Karpas-422 (cell line): ENCODE results near the gene CARMIL3. TPM values are rescaled to one million over a fixed set of nuclear protein-coding genes. Genes with fewer than 3 reads are reported as not detected.

Experiments used
- DNase-seq: peaks from one replicate; pipeline ENCODE4 v3.0.0-alpha.2; 2015
- H2AFZ ChIP-seq: fragments of 200-600 bp; sonication (generic); 2 replicates; pipeline ENCODE4 v1.6.1; 2014; ENCODE audit warnings: antibody characterized with exemption, low read length, mixed read lengths
- H3K27ac ChIP-seq: fragments of 200-600 bp; sonication (generic); 2 replicates; pipeline ENCODE4 v1.5.1; 2014; ENCODE audit warnings: mild to moderate bottlenecking, low read length, moderate library complexity
- H3K27me3 ChIP-seq: fragments of 200-600 bp; sonication (generic); 2 replicates; pipeline ENCODE4 v1.6.1; 2014; ENCODE audit warnings: low read length, mixed read lengths
- H3K36me3 ChIP-seq: fragments of 200-600 bp; sonication (generic); 2 replicates; pipeline ENCODE4 v1.6.1; 2014; ENCODE audit warnings: low read length, mixed read lengths; ENCODE audit not compliant: insufficient read depth
- H3K4me1 ChIP-seq: fragments of 200-600 bp; sonication (generic); 2 replicates; pipeline ENCODE4 v1.6.1; 2014; ENCODE audit warnings: mild to moderate bottlenecking, low read length, mixed read lengths
- H3K4me2 ChIP-seq: fragments of 200-600 bp; sonication (generic); 2 replicates; pipeline ENCODE4 v1.6.1; 2014; ENCODE audit warnings: low read length, low read depth, mild to moderate bottlenecking; ENCODE audit not compliant: poor library complexity, severe bottlenecking
- H3K4me3 ChIP-seq: fragments of 200-600 bp; sonication (generic); 2 replicates; pipeline ENCODE4 v1.5.1; 2014; ENCODE audit warnings: mild to moderate bottlenecking, antibody characterized with exemption, low read length, mixed read lengths
- H3K79me2 ChIP-seq: fragments of 200-600 bp; sonication (generic); 2 replicates; pipeline ENCODE4 v1.6.1; 2014; ENCODE audit warnings: mild to moderate bottlenecking, low read length, mixed read lengths
- H3K9ac ChIP-seq: fragments of 200-600 bp; sonication (generic); 2 replicates; pipeline ENCODE4 v1.6.0; 2014; ENCODE audit warnings: low read length
- H3K9me2 ChIP-seq: fragments of 200-600 bp; sonication (generic), shearing (Covaris generic); replicated peaks from 2 replicates; pipeline ENCODE4 v1.6.0; 2014; ENCODE audit warnings: mild to moderate bottlenecking, low read length, moderate library complexity; ENCODE audit not compliant: insufficient read depth
- H3K9me3 ChIP-seq: fragments of 300-700, 200-600 bp; sonication (generic); 2 replicates; pipeline ENCODE4 v1.6.1; 2014; ENCODE audit warnings: low read length, mixed read lengths
- H4K20me1 ChIP-seq: fragments of 200-600 bp; sonication (generic); 2 replicates; pipeline ENCODE4 v1.6.1; 2014; ENCODE audit warnings: mild to moderate bottlenecking, antibody characterized with exemption, low read length, low read depth; ENCODE audit not compliant: insufficient read depth
- total RNA-seq: library from RNA; depleted of rRNA; stranded (reverse); fragments of >200 nt; shearing (Covaris generic); gene quantifications from 2 replicates; pipeline ENCODE4 v1.2.3, GENCODE V29; 2014; ENCODE audit warnings: low replicate concordance

The CARMIL3 gene
- total RNA-seq, 1 experiment from 2014 or later, result 58.4 TPM

DNA sequence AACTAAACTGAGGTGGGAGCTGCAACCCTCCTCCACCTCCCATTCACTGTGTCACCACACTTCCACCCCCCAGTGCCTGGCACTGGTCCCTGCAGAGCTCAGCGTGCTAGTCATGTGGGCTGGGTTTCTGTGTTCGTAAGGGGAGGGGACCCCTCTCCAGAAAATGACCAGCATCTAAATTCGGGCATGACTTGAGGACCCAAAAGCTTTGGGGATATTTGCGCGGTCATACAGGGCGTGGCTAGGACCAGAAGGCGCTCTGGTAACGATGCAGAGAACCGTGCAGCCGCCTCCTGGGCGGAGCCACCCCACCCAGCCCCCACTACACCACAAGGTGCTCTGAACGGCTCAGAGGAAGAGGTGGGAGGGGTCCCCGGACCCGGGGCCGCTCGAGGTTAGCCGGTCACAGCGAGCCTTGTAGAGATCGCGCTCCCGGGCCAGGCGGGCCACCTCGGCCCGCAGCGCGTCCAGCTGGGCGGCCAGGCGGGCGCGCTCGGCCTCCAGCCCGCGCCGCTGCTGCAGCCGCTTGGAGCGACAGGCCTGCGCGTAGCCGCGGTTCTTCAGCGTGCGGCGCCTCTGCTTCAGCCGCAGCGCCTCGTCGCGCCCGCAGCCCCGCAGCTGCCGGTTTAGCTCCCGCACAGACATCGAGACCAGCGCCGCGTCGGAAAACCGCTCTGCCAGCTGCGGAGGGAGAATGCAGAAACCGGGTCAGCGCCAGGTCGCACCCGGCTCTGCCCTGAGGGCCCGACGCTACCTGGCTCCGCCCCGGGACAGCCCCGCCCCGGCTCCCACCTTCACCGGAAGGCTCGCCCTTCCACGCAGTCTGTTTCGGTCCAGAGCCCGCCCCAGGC lies 29.3 kb downstream of the CARMIL3 start:
- peak overlapping the region; percentile 73 for H3K9ac ChIP-seq

DNA sequence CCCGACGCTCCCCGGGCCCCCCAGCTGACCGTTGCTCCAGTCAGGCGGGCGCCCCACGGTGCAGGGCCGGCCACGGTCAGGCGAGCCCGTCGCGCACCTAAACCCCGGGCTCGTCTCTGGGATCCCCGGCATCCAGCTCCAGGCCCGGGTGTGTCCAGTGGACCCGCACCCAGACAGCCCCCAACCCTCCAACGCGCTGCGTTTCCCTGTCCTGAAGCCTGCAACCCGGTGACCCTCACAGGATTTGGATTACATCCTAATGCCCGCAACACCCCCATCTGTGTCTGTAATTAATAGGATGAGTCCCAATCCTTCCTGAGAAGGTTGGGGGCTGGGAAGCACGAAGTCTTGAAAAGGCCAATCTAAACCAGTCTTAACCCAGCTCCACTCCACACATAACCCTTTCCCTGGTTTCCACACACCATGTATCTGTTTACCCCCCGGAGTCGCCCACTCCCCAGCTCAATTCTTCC lies 30.0 kb downstream of the CARMIL3 start:
- Histone ChIP-seq H2AFZ (peak overlapping the region; percentile 90), H3K9ac (peak overlapping the region; percentile 73)
- DNase-seq, result no peak

More for the DNA sequence above, 29.3 kb downstream of the CARMIL3 start:
- Histone ChIP-seq H4K20me1 (no peaks in the 10 kb centered on the region), H3K4me3 (peak overlapping the region; percentile 81), H3K4me2 (peak overlapping the region; percentile 85), H3K27ac (no peak overlapping the region), H3K9me3 (no peaks in the 10 kb centered on the region), H3K4me1 (peaks cover 36% of the 10 kb centered on the region), H3K9me2 (no peaks in the 10 kb centered on the region), H3K36me3 (no peaks in the 10 kb centered on the region), H3K27me3 (no peaks in the 10 kb centered on the region), H3K79me2 (no peaks in the 10 kb centered on the region), H2AFZ (peak overlapping the region; percentile 90)
- peak; percentile 93 for DNase-seq

DNA sequence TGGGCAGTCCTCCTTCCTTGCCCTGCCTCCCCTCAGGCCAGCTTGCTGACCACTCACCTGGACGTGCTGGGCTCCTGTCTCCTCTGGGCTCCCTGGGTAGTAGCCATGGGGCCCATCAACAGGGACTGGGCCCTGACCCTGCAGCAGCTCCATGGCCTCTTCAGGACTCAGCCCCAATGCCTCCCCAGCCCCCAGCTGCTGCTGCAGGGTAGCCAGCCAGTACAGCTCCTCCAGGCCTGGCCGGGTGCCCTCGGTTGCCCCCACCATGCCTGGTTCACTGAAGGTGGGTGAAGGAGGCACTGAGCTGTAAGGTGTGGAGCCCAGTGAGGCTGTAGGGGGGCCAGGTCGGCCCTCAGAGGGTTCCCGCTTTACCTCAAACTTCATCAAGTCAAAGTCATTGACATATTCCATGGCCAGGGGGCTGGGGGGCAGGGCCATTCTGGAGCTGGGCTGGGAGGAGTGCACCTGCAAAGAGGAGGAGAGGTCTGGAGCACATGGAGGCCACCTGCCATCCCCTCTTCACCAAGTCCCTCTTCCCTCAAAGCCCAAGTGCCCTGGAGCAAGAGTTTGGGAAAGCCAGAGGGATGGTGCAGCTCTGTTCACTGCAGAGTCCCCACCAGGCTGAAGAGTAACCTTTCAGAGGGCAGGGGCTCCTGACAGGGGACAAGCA lies 30.7 kb downstream of the CARMIL3 start:
- Histone ChIP-seq H3K27ac (no peak overlapping the region), H3K4me2 (no peak overlapping the region), H2AFZ (no peak overlapping the region), H3K4me1 (peaks cover 34% of the 10 kb centered on the region), H3K79me2 (no peaks in the 10 kb centered on the region), H3K9me2 (no peaks in the 10 kb centered on the region), H3K27me3 (no peaks in the 10 kb centered on the region), H3K9me3 (no peaks in the 10 kb centered on the region), H4K20me1 (no peaks in the 10 kb centered on the region), H3K9ac (no peak overlapping the region), H3K36me3 (no peaks in the 10 kb centered on the region), H3K4me3 (no peak overlapping the region)
- DNase-seq, result no peak

More for the DNA sequence above, 30.0 kb downstream of the CARMIL3 start:
- Histone ChIP-seq H3K27ac (no peak overlapping the region), H3K4me2 (peak overlapping the region; percentile 85), H3K36me3 (no peaks in the 10 kb centered on the region), H3K4me3 (peak overlapping the region; percentile 81), H3K4me1 (peaks cover 36% of the 10 kb centered on the region), H3K79me2 (no peaks in the 10 kb centered on the region), H3K27me3 (no peaks in the 10 kb centered on the region), H4K20me1 (no peaks in the 10 kb centered on the region), H3K9me2 (no peaks in the 10 kb centered on the region), H3K9me3 (no peaks in the 10 kb centered on the region)

DNA sequence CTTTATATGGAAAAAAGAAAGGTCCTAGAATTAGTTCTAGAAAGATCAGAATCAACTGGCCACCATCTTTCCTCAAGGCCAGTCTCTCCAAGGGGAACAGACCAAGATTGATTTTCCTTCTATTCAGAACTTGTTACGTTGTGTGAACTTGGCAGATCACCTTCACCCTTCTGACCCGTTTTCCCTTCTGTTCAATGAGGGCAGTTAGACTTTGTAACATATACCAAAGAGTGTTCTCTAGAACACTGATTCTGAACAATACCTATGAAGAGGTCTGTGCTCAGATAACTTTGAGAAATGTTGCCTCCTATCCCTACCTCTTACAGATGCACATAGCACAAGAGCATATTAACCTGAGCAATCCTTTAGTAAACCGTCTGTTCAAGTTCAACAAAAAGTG lies 31.7 kb downstream of the CARMIL3 start:
- no peaks in the 10 kb centered on the region for H3K36me3 ChIP-seq
- no peak for DNase-seq
- no peaks in the 10 kb centered on the region for H3K9me2 ChIP-seq

DNA sequence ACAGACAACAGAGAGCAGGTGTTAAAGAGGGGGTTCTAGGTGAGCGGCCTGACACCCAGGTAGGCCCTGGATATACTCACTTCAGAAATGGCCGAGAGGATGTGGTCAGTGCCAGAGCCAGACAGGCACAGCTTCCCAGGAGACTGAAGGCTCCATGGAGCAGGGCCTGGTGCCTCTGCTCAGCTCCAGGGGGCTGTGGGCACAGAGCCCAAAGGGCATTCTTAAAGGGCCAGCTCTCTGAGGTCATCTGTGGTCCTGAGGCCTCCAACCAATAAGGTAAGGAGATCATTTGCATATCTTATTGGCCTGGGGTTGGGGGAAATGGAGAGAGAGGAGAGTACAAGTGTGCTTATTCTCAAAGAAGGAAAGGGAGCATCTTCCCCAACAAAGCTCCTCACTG lies 32.6 kb downstream of the CARMIL3 start:
- Histone ChIP-seq H3K27me3 (no peaks in the 10 kb centered on the region), H2AFZ (no peak overlapping the region), H3K9me2 (no peaks in the 10 kb centered on the region), H3K27ac (no peak overlapping the region), H3K4me3 (no peak overlapping the region), H4K20me1 (no peaks in the 10 kb centered on the region), H3K79me2 (no peaks in the 10 kb centered on the region), H3K4me1 (peaks cover 23% of the 10 kb centered on the region), H3K4me2 (no peak overlapping the region), H3K36me3 (no peaks in the 10 kb centered on the region), H3K9ac (no peak overlapping the region), H3K9me3 (no peaks in the 10 kb centered on the region)
- DNase-seq, result no peak

More for the DNA sequence above, 31.7 kb downstream of the CARMIL3 start:
- H4K20me1 ChIP-seq, result no peaks in the 10 kb centered on the region
- H3K9ac ChIP-seq, result no peak overlapping the region
- no peak overlapping the region for H2AFZ ChIP-seq
- H3K4me3 ChIP-seq, result no peak overlapping the region
- H3K4me1 ChIP-seq, result peaks cover 25% of the 10 kb centered on the region
- H3K9me3 ChIP-seq, result no peaks in the 10 kb centered on the region
- no peak overlapping the region for H3K4me2 ChIP-seq
- no peaks in the 10 kb centered on the region for H3K79me2 ChIP-seq
- H3K27ac ChIP-seq, result no peak overlapping the region
- H3K27me3 ChIP-seq, result no peaks in the 10 kb centered on the region

DNA sequence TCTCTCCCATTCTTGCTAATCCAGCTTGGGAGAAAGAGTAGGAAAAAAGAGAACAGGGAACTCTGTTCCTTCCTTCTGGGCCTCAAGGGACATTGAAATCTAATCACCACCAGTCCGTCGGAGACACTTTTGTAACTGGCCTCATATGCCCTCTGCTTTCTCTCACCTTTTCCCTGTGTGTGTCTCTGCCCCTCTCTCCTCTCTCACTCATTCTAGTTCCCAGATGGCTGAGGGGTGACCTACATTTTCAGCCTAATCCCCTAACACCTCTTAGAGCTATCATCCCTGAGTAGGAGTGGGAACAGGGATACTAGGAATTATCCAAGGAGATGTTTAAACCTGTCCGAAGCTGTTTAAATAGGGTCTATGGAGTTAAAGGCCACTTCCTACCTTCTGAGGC lies 33.4 kb downstream of the CARMIL3 start:
- H3K4me1 ChIP-seq, result peaks cover 17% of the 10 kb centered on the region
- H3K9ac ChIP-seq, result no peak overlapping the region
- no peak overlapping the region for H2AFZ ChIP-seq
- no peak overlapping the region for H3K27ac ChIP-seq
- H3K9me3 ChIP-seq, result no peaks in the 10 kb centered on the region
- H3K27me3 ChIP-seq, result no peaks in the 10 kb centered on the region
- no peaks in the 10 kb centered on the region for H3K36me3 ChIP-seq
- no peaks in the 10 kb centered on the region for H4K20me1 ChIP-seq
- no peaks in the 10 kb centered on the region for H3K9me2 ChIP-seq
- H3K4me3 ChIP-seq, result no peak overlapping the region
- H3K79me2 ChIP-seq, result no peaks in the 10 kb centered on the region
- no peak overlapping the region for H3K4me2 ChIP-seq
- no peak for DNase-seq

DNA sequence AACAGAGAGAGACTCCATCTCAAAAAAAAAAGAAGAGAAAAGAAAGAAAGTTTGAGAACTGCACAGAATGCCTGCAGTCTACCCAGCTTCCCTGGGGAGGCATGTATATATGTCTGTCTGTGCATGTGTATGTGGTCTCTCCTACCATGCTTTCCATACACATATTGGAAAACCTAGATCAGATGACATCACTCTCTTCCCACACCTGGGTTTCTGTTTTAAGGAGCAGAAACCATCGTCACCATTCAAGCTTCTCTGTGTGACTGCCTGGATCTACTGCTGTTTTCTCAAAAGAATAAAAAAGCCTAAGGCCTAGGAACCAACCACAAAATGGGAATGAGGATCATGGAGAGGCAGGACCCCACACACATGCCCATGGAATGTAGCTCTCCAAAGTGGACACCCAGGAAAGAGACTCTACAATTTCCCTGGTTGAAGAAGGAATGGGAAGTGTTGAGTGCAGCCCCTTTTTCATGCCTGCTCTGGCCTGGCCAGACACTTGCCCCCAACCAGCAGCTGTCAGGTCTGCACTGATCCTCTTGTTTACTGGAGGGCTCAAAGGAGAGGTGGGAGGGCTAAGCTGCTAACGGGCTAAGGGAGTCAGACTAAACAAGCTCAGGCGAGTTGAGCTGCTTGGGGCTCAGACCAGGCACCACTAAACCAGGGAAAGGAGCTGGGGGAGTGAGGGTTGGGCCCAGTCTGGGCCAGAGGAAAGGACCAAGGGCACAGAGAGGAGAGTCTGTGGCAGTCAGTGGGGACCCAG lies 34.6 kb downstream of the CARMIL3 start:
- H3K9me3 ChIP-seq, result no peaks in the 10 kb centered on the region
- no peaks in the 10 kb centered on the region for H3K27me3 ChIP-seq
- no peak overlapping the region for H3K27ac ChIP-seq
- no peaks in the 10 kb centered on the region for H4K20me1 ChIP-seq
- no peak overlapping the region for H3K9ac ChIP-seq
- H3K9me2 ChIP-seq, result no peaks in the 10 kb centered on the region
- H3K4me2 ChIP-seq, result no peak overlapping the region
- H3K79me2 ChIP-seq, result no peaks in the 10 kb centered on the region
- H3K4me3 ChIP-seq, result no peak overlapping the region
- H2AFZ ChIP-seq, result no peak overlapping the region
- H3K36me3 ChIP-seq, result no peaks in the 10 kb centered on the region
- DNase-seq, result no peak
- peaks cover 14% of the 10 kb centered on the region for H3K4me1 ChIP-seq

DNA sequence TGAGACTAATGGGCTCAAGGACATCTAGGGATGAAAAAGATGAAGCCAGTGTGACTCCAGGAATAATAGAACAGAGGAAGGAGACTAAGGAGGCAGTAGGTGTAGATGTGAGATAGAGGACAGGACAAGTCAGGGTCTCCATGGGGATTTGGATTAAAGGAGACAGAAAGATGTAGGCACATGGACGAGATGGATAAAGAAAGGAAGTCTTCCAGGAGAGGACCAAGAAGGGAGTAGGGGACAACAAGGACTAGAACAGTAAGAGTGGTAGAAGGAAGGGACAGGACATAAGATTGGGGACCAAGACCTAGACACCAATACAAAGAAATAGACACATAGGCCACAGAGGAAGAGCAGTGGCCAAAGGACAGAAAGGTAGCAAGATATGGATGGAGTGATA lies 35.2 kb downstream of the CARMIL3 start:
- Histone ChIP-seq H3K9ac (no peak overlapping the region), H3K27me3 (no peaks in the 10 kb centered on the region), H3K27ac (no peak overlapping the region), H3K9me3 (no peaks in the 10 kb centered on the region), H3K9me2 (no peaks in the 10 kb centered on the region), H4K20me1 (no peaks in the 10 kb centered on the region), H3K4me2 (no peak overlapping the region), H3K4me1 (peaks cover 7% of the 10 kb centered on the region), H3K79me2 (no peaks in the 10 kb centered on the region), H3K36me3 (no peaks in the 10 kb centered on the region), H2AFZ (no peak overlapping the region), H3K4me3 (no peak overlapping the region)
- DNase-seq, result no peak
